GM18502 (cell line): ENCODE results near the gene RGL2.

Experiments used
- ATAC-seq: cut with Tn5 transposase; IDR thresholded peaks from one replicate; pipeline ENCODE4 v1.9.1; 2021; ENCODE audit warnings: mild to moderate bottlenecking; ENCODE audit not compliant: unreplicated experiment, poor library complexity

Gene RGL2

DNA sequence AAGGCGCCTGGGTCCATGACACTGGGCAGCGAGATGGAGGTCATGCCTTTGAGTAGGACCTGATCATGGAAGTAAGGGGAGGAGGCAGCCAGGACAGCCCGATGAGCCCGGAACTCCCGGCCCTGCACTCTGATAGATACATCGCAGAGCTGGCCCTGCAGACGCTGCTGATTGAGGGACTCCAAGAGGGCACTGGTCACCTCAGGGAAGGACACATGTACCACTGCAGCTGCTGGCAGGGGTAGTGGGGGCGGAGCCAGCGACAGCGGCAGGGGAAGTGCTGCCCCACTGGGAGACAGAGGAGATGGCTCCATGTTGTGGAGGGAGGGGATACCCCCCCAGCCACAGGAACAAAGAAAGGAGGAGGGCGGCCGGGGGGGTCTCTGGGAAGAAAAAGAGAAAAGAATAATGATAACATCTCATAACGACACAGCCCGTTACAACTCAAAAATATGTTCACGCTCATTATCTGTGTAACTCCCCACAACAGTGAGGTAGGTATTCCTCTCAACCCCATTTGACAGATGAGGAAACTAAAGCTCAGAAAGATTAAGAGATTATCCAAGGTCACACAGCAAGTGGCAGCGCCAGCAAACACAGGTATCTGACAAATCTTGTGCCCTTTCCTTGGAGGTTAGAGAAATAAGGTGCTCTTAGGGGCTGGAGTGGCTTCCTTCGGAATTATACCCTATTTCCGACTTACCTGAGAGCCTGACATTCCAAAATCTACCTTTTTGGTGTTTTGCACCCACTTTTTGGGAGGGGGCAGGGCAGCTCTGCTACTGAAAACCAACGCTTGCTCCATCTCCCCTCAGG lies 18.1 kb upstream of the RGL2 start:
- no peak for ATAC-seq

DNA sequence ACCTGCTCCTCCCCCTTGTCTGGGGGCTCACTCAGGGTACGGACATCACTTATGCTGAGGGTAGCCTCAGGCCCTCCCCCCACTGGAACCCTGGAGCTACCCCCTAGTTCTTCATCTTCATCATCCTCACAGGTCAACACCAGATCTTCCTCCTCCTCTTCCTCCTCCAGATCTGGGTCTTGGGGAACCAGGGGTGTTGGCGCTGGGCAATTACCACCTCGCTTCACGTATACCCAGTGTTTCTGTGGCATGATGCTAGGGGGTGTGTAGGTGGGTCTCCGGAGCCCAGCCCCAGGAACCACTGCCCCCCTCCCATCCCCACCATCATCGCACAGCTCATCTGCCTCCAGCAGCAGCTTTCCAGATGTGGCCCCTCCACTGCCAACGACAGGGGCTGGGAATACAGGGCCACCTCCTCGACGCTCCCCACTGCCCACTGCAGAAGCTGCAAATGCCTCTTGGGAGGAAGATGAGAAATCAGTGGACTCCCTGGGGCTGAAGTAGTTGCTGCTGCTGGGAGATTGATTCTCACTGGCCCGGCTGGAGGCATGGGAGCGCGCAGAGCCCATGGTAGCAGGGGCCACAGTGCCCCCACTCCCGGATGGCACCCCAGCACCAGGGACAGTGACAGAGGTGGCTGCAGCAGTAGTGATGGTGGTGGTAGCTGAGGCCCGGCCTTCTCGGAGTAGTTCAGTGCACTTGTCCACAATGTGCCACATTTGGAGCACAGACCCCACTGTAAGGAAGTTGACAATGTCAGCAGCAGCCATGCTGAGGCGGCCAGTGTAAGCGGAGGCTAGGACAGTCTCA lies 17.3 kb upstream of the RGL2 start:
- ATAC-seq, result no peak

DNA sequence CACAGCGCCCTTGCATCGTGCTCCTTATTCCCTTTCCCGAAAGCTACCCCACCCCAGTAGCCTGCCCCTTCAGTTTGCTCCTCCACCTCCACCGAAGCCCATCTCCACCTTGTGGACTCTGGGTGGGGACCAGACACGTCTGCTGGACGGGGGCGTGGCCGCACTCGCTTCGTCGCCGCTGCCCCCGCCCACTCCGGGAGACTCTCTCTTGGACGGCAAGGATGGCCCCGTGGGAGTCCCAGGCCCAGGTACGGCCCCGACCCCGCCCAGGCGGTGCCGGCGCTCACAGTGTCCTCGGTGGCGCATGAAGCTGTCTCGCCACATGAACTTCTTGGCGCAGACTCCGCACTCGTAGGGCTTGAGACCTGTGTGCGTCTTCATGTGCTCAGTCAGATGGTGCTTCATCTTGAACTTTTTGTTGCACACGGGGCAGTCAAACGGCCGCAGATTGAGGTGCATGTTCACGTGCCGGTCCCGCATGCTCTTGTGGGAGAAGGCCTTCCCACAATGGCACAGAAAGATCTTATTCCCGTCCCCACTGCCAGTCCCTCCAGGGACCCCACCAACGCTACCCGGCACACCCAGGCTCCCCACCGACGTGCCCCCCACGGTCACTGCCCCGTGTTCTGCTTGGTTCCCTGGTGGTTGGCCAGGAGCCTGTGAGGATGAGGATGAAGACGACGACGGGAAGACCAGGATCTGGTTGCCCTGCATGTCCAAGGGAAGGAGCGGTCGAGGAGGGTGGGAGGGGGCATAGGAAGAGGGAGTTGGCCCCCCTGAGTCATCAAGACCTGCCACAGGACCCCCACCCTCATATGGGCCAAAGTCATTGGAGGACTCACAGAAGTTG lies 16.4 kb upstream of the RGL2 start:
- ATAC-seq, result no peak

DNA sequence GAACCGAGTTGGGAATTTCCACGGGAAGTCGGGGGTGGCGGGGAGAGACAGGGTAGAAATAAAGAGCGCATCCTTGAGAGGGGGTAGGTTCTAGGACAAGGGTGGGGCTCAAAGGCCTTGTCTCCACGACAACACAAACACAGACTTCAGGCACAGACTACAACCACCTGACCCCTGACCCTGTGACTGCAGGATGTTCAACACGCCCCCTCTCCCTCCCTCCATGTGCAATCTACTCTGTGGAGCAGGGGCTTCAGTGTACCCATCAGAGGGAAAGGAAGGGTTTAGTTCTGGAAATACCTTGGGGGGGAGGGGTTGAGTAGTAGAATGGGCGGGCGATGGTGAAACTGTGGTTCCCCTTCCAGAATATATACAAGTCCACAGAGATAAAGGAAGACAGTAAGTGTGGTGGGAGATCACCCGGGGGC lies 15.8 kb upstream of the RGL2 start:
- ATAC-seq, result no peak

DNA sequence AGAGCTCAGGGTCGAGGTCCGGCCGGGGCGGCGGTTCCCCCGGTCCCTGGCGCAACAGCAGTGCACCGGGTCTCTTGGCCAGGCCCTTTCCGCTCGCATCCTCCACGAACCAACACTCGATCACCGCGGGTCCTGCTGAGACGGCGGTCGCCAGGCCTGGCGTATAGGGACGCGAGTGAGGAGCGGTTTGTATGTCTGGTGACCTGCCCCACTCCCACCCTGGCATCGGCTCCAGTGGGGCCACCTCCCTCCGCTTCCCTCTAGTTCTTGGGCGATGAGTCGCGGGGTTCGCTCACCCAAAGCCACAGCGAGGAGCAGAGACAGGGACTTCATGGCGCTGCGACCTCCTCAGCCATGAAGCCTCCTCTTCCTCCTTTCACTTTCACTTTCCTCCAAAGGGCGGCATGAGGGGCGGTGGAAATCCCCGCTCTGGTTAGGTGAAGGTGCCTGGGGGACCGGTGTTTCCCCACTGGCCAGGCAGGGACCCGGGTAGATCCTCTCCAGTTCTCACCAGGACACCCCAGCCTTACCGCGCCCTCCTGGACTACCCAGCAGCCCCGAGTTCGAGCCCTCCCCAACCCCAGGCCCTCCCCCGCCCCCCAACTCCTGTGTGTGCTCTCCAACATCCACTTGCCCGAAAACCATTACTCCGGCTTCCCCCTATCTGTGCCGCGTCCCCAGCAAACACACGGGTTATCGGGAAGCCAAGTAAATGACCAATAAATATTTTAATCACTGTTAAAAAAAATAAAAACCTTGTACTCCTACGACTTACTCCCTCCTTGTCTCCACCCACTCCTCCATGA lies 15.2 kb upstream of the RGL2 start, which contains the start of gene TAPBP:
TAPBP (minus strand) TSS at position 370 of the 806 bp plus-strand sequence; CDS start at position 333, 37 bp downstream.
- ATAC-seq, result peak; percentile 38

DNA sequence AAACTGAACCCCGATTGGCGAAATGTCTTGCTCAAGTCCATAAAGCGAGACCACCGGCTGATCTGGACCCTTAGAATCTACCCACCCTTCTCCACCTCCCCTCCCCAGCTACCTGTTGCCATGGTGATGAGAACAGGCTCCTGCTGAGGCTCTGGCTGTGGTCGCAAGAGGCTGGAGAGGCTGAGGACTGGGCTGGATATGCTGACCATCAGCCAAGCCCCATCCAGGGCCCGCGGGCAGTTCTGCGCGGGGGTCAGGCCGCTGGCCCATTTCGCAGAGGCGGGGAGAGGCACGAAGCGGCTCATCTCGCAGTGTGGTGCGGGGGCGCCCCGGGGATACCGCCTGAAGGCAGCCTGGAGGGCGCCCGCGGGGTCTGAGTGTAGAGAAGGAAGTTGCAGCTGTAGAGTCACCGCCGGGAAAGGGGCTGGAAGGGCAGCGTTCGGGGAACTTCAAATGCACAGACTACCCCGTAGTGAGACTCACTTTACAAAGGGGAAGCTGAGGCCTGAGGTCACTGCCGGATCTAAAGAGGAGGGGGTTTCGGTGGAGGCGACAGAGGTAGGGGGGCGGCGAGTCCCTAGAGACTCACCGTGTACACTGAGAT lies 14.5 kb upstream of the RGL2 start:
- no peak for ATAC-seq

DNA sequence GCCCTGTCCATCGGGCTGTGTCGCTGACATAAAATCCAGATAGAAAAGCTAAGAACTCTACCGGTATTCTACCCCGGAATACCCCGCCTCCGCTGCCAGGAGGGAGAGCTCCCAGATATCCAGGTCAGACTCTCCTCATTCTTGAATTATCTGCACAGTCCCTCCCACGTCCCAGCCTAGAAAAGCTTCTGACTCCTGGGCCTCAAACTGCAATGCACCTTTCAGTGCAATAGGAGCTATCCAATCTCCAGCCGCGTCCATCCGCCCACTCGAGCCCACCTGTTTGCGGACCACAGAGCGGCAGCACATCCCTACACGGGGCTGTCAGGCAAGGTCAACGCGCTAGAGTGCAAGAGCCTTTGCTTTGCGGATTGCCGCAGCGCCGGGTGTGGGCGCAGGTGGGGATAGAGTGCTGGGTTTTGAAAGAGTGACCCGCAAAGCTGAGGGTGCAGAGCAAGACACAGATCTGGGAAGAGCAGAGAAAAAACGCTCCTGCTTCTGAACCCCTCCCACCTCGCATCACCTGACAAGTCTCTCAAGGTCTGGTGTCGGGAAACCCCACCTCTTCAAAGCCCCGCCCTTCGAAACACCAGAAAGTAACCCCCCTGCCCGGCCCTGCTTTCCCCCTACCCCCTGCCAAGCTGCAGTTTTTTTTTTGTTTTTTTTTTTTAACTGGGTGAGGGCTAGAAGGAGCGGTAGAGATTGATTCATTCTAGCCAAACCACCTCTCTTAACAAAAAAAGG lies 13.8 kb upstream of the RGL2 start:
- peak; percentile 29 for ATAC-seq

DNA sequence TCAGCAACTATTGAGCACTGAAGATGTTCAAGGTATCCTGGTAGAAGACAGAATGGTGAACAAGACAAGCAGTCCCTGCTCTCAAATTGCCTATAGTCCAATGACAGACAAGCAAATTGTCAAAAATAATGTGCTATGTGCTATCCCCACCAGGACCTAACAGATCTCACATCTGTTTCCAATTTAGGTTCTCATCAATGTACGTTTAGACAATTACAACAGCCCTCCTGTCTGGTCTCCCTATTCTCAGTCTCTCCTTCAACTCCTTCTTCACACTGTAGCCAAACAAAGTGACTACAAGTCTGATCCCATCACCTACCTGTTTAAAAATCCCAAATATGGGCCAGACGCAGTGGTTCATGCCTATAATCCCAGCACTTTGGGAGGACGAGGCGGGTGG lies 7.6 kb upstream of the RGL2 start:
- no peak for ATAC-seq

DNA sequence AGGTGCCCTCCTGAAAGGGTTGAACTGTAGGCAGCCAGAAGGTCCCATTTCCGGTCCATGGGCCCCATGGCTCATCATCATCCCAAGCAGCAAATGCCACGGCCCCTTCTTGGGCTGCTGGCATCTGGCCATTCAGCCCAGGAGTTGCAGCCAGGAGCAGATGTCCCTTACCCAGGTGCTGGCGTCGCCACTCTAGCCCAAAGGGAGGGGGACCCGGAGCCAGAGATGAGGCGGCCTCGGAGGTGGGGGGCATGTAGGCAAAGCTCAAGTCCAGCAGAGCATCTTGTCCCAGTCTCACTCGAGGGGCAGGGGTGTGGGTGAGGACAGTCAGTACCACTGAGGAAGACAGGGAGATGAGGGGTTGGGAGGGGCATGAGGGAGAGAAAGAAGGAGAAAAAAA lies 6.3 kb upstream of the RGL2 start:
- no peak for ATAC-seq

DNA sequence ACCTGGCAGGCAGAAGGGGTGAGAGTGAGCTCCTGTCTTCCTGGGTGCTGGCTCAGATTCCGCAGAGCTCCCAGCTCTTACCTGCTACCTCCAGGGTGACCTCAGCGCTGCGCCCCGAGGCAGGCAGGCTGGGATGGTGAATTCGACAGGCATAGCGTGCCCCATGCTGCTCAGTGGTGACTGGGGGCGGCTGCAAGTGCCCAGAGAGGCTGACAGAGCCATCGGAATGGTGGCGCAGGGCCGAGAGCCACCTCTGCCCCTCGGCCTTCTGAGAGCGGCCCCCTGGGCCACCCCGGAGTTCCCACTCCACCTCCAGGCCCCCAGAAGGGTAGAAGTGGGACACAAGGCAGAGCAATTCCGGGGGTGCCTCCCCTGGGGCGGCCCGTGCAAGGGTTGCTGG lies 5.5 kb upstream of the RGL2 start:
- ATAC-seq, result no peak

DNA sequence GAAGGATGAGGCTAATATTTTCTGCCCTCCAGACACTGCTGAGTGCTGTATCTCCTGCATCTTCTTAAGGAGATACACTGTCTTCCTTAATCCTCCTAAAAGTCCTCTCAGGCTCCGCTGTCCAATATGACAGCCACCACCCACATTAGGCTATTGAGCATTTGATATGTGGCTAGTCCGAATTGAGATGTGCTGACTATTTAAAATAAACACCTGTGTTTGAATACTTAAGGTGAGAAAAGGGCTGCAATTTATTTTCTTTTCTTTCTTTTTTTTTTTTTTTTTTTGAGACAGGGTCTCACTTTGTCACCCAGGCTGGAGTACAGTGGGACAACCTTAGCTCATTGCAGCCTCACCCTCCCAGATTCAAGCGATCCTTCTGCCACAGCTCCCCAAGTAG lies 3.1 kb upstream of the RGL2 start:
- ATAC-seq, result no peak

DNA sequence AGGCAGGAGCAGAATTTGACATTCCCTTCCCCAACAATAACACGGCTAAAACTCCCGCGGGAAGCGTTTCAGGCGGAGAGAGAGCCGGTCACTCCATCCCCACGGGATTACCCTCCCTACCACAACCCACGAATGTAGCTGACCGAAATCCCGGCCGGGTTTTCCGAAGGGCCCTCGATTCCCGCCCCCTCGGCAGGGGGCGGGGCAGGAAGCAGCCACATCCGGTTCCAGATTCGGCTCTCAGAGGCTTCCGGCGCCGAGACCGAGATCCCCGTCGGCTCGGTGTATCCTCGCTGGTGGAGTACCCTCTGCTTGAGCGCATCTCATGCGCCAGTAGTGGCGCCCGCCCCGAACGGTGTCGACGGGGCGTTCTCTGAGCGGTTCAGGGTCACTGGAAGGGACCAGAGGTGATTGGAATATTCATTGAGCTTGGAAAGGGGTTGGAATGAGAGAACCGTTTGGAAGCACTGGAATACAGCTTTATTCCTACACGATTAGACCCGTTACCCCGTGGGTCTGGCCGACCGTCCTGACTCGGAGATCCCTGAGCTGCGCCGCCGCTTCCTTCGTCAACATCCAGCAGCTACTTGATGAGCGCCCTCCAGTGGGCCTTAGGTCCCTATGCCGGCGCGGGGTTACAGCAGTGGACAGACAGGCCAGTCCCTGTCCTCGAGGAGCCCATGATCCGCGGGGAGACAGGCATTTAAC lies 649 bp upstream of the RGL2 start:
- ATAC-seq, result peak; percentile 69

DNA sequence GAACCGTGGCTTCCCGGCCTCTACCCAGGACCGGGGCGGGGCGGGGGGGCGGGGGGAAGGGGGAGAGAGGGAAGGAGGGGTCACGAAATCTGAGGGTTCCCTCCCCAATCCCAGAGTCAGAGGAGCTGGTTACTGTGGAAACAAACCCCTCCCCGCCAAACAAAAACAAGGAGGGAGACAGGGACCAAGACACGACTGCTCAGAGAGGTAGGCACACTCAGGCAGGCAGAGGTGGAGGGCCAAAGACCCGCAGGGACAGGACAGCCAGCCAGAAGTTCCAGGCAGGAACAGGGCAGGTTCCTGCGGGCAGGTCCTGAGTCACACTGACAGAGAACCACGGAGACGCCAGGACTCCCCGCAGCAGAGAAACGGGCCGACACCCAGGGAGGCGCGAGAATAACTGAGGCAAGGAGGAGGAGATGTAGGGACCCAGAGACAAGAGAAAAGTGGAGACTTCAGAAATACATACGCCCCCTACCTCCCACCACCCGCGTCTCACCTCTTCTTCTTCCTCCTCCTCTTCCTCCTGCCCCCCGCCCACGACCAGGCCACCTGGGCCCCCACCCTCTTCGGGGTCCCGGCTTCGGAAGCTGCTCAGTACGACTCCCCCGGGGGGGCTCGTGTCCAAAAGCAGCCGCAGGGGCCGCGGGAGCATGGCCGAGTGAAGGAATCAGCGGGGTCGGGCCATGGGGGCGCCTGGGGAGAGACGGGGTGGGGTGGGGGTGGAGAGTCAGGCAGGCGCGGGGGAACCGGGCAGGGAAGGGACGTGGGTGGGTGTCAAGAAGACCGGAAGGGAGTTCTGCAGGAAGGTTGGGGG lies 578 bp downstream of the RGL2 start:
- no peak for ATAC-seq

DNA sequence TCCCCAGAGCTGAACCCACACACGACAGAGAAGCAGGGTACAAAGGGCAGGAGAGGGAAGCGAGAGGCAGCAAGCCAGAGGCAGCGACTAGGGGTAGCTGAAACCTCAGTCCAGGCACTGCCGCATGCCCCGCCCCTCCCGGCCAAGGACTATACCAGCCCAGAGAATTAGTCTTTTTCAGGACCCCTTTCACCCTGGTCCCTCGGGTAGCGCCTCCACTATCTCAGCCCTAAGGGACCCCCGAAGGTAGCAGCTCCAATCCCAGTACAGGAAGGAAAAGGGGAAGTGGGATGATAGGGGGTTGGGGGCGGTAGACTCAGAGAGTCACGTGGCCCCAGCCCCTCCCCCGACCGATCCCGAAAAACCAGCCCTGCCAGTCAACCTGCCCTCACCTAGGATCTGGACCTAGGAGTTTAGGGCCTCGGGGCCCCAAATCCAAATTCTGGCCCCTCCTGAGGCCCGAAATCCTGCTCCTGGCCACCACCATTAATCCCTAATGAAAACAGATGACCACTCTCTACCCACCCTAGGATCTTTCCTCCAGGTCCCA lies 1.3 kb downstream of the RGL2 start:
- no peak for ATAC-seq

DNA sequence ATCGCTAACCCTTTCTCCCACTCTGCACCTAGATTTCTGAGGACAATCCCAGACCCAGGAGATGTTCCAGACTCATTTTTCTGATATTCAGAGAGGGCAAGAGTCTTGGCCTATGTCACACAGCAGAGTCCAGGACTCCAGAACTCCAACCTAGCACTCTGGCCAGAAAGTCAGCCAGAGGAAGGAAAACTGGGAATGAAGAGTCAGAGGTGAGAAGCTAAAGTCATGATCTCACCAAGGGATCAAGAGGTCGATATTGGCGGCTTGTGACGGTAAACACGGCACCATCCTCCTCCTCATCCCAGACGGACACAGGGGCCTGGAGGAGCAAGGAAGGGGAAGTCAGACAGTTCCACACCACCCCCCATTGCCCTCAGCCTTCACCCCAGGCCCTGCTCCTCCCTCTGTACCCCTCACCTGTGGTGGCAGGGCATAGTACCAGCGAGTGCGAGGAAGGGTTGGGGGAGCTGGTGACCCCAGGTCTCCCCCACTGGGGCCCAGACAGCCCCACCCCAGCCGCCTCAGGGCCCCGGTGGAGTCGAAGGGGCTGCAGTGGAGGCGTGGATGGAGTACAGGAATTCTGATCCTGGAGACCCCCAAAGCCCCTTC lies 1.8 kb downstream of the RGL2 start:
- no peak for ATAC-seq

DNA sequence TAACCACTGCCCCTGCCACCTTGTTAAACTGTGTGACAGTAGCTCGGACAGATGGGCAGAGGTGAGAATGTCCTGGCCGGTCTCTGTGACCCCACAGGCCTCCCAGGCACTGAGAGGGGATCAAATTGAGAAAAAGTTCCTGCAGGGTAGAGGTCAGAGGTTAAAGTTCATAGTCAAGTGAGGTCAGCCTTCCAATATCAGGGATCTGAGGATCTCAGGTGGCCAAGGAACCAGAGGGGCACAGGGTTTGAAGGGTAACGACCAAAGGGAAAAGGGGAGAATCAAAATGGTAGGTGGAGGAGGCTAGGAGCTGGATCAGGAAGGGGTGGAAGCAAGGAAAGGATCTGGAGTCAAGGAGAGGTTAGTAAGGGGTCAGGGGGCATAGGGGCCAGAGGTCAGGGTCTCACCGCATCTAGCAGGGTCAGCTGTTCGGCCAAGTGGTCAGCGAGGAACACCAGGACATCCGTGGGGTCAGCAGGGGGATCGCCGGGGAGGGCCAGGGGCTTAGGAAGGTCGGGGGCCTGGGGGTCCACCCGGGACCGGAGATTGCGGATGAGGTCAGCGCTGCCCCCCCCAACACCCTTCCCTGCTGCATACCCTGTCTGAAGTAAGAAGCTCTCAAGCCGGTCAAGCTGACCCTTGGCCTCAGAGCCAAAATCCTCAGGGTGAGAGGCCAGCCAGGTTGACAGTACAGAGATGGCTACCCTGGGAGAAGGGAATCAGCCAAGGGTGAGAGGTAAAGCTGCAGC lies 2.9 kb downstream of the RGL2 start:
- ATAC-seq, result no peak
